Measurements from ENCODE around the gene ZFR2. TPM values are rescaled to one million over a fixed set of nuclear protein-coding genes. Genes with fewer than 3 reads are reported as not detected.

The ZFR2 gene
- total and polyA plus RNA-seq, 10 of the 15 experiments (the other 5 are each of a cell fraction or from before 2014, with no cell fraction given): 0.18 TPM; not detected in 9

DNA sequence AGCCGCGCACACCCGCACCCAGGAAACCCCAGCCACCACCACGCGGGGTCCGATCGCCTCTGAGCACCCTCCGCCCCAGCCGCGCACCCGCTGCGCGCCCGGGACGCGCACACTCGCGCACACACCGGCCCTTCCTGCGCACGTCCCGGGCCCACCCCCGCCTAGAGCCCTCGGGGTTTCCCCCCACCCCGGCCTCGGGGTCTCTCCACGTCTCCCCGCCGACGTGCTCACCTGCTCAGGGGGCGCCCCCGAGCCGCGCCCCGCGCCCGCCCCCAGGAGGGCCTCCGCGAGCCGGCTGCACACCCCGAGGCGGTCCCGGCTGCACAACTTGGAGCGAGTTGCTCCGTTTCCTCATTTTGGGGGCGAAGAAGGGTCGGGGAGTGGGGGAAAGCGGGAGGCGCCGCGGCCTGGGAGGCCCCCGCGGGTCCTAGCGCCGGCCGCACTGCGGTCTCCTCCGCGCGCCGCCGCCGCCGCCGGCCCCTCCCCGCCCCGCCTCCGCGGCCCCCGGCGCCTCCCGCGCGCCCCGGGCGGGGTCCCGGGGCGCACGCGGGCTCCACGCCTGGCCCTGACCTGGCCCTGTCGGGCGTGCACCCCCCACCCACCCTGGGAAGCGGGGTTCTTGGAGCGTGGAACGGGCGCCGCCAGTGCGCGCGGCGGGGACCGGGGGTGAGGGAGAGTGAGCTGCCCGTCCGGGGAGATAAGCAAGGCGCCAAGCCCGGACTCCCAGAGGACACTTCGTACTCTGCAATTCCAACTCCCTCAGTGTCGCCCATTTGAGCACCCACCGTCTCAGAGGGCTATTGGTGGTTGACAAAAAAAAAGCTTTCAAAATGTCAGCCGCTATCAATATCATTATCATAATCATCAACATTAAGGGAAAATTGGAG, 82.7 kb downstream of the ZFR2 start, which contains the start of gene MATK:
MATK (minus strand) TSS at position 444 of the 887 bp plus-strand sequence. CDS start 1,246 bp downstream, outside the sequence.
- Histone ChIP-seq H3K27ac (ENCODE audit: control insufficient read depth, insufficient read depth) (no peak within 1 kb of the TSS), H3K4me1 (ENCODE audit: control insufficient read depth, insufficient read depth, low read length) (no peaks in the 10 kb centered on the region), H4K20me1 (ENCODE audit: control insufficient read depth, insufficient read depth) (no peaks in the 10 kb centered on the region), H3K9me3 (replicated peaks; ENCODE audit: control insufficient read depth, insufficient read depth, low read length) (no peaks in the 10 kb centered on the region; the same call in 2 of the 3 replicates), H3K79me2 (ENCODE audit: control insufficient read depth, insufficient read depth, low read length) (no peaks in the 10 kb centered on the region), H3K4me2 (ENCODE audit: control insufficient read depth, insufficient read depth) (peak within 1 kb of the TSS; percentile 33), H3K4me3 (peak within 1 kb of the TSS; percentile 11; the same call in 1 of the 2 replicates), H3K36me3 (ENCODE audit: control insufficient read depth in 2 of 2, insufficient read depth in 2 of 2, low read length in 1 of 2) (no peaks in the 10 kb centered on the region; a peak in 1 of 4 replicates), H3K27me3 (replicated peaks in 1 of 2; ENCODE audit: control insufficient read depth in 2 of 2, insufficient read depth in 2 of 2, low read length in 1 of 2) (no peaks in the 10 kb centered on the region; a peak in 1 of 4 replicates), H2AFZ (ENCODE audit: control insufficient read depth, low read depth, low read length) (no peak within 1 kb of the TSS), H3K9ac (ENCODE audit: control insufficient read depth, insufficient read depth, low read length) (no peak within 1 kb of the TSS)
- DNase-seq (ENCODE audit: low read depth, low spot score) (no peak), ATAC-seq (no peak; the same call in 2 of the 3 replicates), FAIRE-seq (no peak)
- TF ChIP-seq FOS (IDR thresholded peaks at IDR 0.05; ENCODE audit: borderline replicate concordance, extremely low read depth, insufficient read length): no peak
- no peak for TF ChIP-seq ZNF217 (IDR thresholded peaks at IDR 0.05)
- TF ChIP-seq E2F8 (IDR thresholded peaks at IDR 0.05; ENCODE audit: low read depth, partially characterized antibody): no peak
- TF ChIP-seq LARP7 (IDR thresholded peaks at IDR 0.05): no peak
- no peak for TF ChIP-seq BCLAF1 (IDR thresholded peaks at IDR 0.05)
- no peak for TF ChIP-seq IKZF1 (conservative IDR thresholded peaks at IDR 0.05)
- TF ChIP-seq HDAC6 (IDR thresholded peaks at IDR 0.05; ENCODE audit: unreplicated experiment): peak; percentile 87
- POLR2A ChIA-PET: no interaction called here
- in situ Hi-C loops (cut with MboI) (no loop called here), intact Hi-C loops (cut with micrococcal nuclease; ENCODE audit: unreplicated experiment) (no loop called here)
- CTCF ChIA-PET: no interaction called here
- 20% methylated on average over 29 of the region's 101 CpGs for WGBS (ENCODE audit: insufficient coverage, insufficient replicate concordance, low lambda C conversion rate, missing lambda C conversion rate)
- no TSS peak for BruUV-seq (replicated peaks)
- RAD21 ChIA-PET (ENCODE audit: unreplicated experiment): no interaction called here
- SMC1A ChIA-PET (ENCODE audit: uncharacterized antibody, unreplicated experiment): no interaction called here
